HCT116 (cell line): ENCODE measurements around the gene CACNB3.
"Not testable (repeated sequence)": the region's sequence is repeated elsewhere in the genome, so short reads cannot be mapped to it uniquely, and the experiment has no call there.

Experiments used
- CBX3 ChIP-seq: IDR thresholded peaks from 2 replicates; pipeline ENCODE4 v1.6.1; 2012; ENCODE audit warnings: low read depth
- CTCF ChIP-seq, 3 experiments: fragments of 200-600 bp in 1 of 3; sonication (generic) in 1 of 3; IDR thresholded peaks in 2 of 3; conservative IDR thresholded peaks in 1 of 3; 2 replicates each; pipeline ENCODE4 v1.5.1; 2012 to 2017; ENCODE audit warnings: low read depth in 2 of 3, low read length in 2 of 3, antibody characterized with exemption in 1 of 3, borderline replicate concordance in 1 of 3, control low read depth in 1 of 3, mild to moderate bottlenecking in 1 of 3, mixed read lengths in 1 of 3, mixed run types in 1 of 3, moderate library complexity in 1 of 3; ENCODE audit not compliant: insufficient read depth in 1 of 3
- EZH2 ChIP-seq: fragments of 200-600 bp; sonication (generic); IDR thresholded peaks from 2 replicates; pipeline ENCODE4 v1.6.1; 2017; ENCODE audit warnings: antibody characterized with exemption, mixed run types
- JUND ChIP-seq: IDR thresholded peaks from 2 replicates; pipeline ENCODE4 v1.6.1; 2012
- POLR2A ChIP-seq: IDR thresholded peaks from 2 replicates; pipeline ENCODE4 v1.7.0; 2011; ENCODE audit warnings: borderline replicate concordance; ENCODE audit not compliant: insufficient read depth, insufficient read length; ENCODE audit errors: extremely low read depth
- POLR2AphosphoS5 ChIP-seq: IDR thresholded peaks from 2 replicates; pipeline ENCODE4 v1.6.1; 2011; ENCODE audit warnings: mild to moderate bottlenecking, low read depth, low read length, moderate library complexity
- SP1 ChIP-seq: IDR thresholded peaks from 2 replicates; pipeline ENCODE4 v1.6.1; 2012; ENCODE audit warnings: low read depth
- TF ChIP-seq, protein P1 (sequence below): IDR thresholded peaks from 2 replicates; pipeline ENCODE4 v1.6.1; 2012

- TF ChIP-seq CTCF (IDR thresholded peaks at IDR 0.05 in 2 of 3, conservative IDR thresholded peaks at IDR 0.05 in 1 of 3; ENCODE audit: borderline replicate concordance in 1 of 3, insufficient read depth in 1 of 3, low read depth in 2 of 3, low read length in 2 of 3); SP1; EZH2; POLR2A; POLR2AphosphoS5; JUND; CBX3: not testable (repeated sequence)
- TF ChIP-seq, protein P1, sequence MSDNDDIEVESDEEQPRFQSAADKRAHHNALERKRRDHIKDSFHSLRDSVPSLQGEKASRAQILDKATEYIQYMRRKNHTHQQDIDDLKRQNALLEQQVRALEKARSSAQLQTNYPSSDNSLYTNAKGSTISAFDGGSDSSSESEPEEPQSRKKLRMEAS: not testable (repeated sequence)
Measured at GRCh38 chr12:48860236-48860635, 41.9 kb downstream of the CACNB3 start.
